T-helper 1 cell treated with Interleukin-12 subunit alpha and Interleukin-12 subunit beta and Interleukin-4 antibody, amounts not matched to agents 30 μg/mL and 1 μg/mL, for 36 hours (primary cell): ENCODE results near the gene SFXN3.

ENCODE experiments used
- H3K27ac Mint-ChIP-seq: one replicate; pipeline ENCODE4 v1.8.0; 2021; ENCODE audit warnings: mild to moderate bottlenecking, mixed read lengths
- H3K27me3 Mint-ChIP-seq: one replicate; pipeline ENCODE4 v1.8.0; 2021; ENCODE audit warnings: low read depth, mixed read lengths
- H3K36me3 Mint-ChIP-seq: one replicate; pipeline ENCODE4 v1.8.0; 2021; ENCODE audit warnings: low read depth, mixed read lengths
- H3K4me1 Mint-ChIP-seq: one replicate; pipeline ENCODE4 v1.8.0; 2021; ENCODE audit warnings: low read depth, mixed read lengths
- H3K4me3 Mint-ChIP-seq: one replicate; pipeline ENCODE4 v1.8.0; 2021; ENCODE audit warnings: mild to moderate bottlenecking, moderate library complexity, mixed read lengths
- H3K9me3 Mint-ChIP-seq: one replicate; pipeline ENCODE4 v1.8.0; 2021; ENCODE audit warnings: mixed read lengths

The SFXN3 gene

GRCh38 chr10:101031128-101031795, at the start of gene SFXN3, which contains the start of gene PDZD7:
TSS of gene SFXN3 (plus strand) at chr10:101031234. CDS start at chr10:101034695, 3,461 bp downstream.
TSS of gene PDZD7 (minus strand) at chr10:101031129. CDS start at chr10:101030219, 910 bp downstream.
- Mint-ChIP-seq H3K4me1 (peaks cover 17% of the 10 kb centered on the region), H3K4me3 (peak within 1 kb of the TSS; percentile 87), H3K27ac (peak within 1 kb of the TSS; percentile 88), H3K9me3 (no peaks in the 10 kb centered on the region), H3K36me3 (peaks cover 14% of the 10 kb centered on the region), H3K27me3 (peaks cover 17% of the 10 kb centered on the region)

DNA sequence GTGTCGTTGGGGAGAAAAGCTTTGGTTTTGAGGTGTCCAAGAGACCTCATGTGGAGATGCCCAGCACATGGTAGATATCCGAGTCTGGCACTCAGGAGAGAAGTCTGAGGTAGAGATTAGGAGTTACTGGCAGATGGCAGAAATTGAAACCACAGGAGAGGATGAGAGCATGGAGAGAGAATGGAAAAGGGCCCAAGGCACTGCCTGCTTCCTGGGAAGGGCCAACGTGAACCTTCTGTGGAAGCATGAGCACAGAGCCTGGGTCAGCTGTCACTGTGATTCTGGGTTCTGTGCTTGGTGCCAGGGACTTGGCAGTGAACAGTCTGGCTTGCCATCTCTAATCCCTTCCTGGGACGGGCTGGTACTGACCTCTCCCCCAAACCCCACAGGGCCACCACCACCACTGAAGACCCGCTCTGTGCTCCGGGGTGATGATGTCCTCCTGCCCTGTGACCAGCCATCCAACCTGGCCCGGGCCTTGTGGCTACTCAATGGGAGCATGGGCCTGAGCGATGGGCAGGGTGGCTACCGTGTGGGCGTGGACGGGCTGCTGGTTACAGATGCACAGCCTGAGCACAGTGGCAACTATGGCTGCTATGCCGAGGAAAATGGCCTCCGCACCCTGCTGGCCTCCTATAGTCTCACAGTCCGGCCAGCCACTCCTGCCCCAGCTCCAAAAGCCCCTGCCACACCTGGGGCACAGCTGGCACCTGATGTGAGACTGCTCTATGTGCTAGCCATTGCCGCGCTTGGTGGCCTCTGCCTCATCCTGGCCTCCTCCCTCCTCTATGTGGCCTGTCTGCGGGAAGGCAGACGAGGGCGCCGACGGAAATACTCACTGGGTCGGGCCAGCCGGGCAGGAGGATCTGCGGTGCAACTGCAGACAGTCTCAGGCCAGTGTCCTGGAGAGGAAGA, 47.9 kb upstream of the SFXN3 start:
- Mint-ChIP-seq H3K27me3 (no peaks in the 10 kb centered on the region), H3K4me3 (no peak overlapping the region), H3K9me3 (no peaks in the 10 kb centered on the region), H3K4me1 (peaks cover 14% of the 10 kb centered on the region), H3K36me3 (peaks cover 13% of the 10 kb centered on the region), H3K27ac (no peak overlapping the region)

GRCh38 chr10:100983868-100984671, 47.0 kb upstream of the SFXN3 start:
- H3K27me3 Mint-ChIP-seq, result no peaks in the 10 kb centered on the region
- no peaks in the 10 kb centered on the region for H3K9me3 Mint-ChIP-seq
- H3K4me3 Mint-ChIP-seq, result no peak overlapping the region
- peaks cover 13% of the 10 kb centered on the region for H3K36me3 Mint-ChIP-seq
- H3K4me1 Mint-ChIP-seq, result peaks cover 14% of the 10 kb centered on the region
- H3K27ac Mint-ChIP-seq, result no peak overlapping the region

DNA sequence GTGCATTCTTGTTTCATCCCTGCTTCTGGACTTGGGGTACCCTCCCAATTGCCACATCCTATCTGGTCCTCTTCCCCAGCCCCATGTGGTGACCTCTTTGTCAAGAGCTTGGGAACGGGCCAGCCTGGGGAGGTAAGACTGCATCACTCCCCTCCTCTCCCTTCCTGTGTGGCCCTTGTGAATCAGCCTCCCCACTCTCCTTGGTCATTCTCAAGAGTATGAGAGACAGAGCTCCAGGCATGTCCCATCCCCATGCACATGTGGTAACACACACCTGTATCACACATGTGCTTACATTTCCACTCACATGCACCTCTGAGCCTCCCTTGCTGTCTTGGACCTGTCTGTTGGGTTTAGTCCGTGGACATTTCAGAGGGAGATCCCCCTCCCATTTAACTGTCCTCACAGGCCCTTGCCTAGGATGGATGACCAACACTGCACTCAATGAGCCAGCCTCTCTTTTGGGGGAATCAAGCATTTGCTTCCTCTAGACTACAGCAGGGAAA, 46.3 kb upstream of the SFXN3 start:
- Mint-ChIP-seq H3K36me3 (peaks cover 13% of the 10 kb centered on the region), H3K27ac (no peak overlapping the region), H3K4me1 (peaks cover 18% of the 10 kb centered on the region), H3K27me3 (no peaks in the 10 kb centered on the region), H3K9me3 (no peaks in the 10 kb centered on the region), H3K4me3 (no peak overlapping the region)

GRCh38 chr10:100985336-100985735, 45.7 kb upstream of the SFXN3 start:
- Mint-ChIP-seq H3K27ac (no peak overlapping the region), H3K4me3 (no peak overlapping the region), H3K9me3 (no peaks in the 10 kb centered on the region), H3K4me1 (peaks cover 18% of the 10 kb centered on the region), H3K27me3 (no peaks in the 10 kb centered on the region), H3K36me3 (peaks cover 14% of the 10 kb centered on the region)

- Mint-ChIP-seq H3K4me3 (peak overlapping the region; percentile 98), H3K36me3 (peaks cover 21% of the 10 kb centered on the region), H3K4me1 (peaks cover 18% of the 10 kb centered on the region), H3K9me3 (no peaks in the 10 kb centered on the region), H3K27ac (peak overlapping the region; percentile 15), H3K27me3 (no peaks in the 10 kb centered on the region)
Observed at GRCh38 chr10:100986623-100986951, 44.4 kb upstream of the SFXN3 start.

DNA sequence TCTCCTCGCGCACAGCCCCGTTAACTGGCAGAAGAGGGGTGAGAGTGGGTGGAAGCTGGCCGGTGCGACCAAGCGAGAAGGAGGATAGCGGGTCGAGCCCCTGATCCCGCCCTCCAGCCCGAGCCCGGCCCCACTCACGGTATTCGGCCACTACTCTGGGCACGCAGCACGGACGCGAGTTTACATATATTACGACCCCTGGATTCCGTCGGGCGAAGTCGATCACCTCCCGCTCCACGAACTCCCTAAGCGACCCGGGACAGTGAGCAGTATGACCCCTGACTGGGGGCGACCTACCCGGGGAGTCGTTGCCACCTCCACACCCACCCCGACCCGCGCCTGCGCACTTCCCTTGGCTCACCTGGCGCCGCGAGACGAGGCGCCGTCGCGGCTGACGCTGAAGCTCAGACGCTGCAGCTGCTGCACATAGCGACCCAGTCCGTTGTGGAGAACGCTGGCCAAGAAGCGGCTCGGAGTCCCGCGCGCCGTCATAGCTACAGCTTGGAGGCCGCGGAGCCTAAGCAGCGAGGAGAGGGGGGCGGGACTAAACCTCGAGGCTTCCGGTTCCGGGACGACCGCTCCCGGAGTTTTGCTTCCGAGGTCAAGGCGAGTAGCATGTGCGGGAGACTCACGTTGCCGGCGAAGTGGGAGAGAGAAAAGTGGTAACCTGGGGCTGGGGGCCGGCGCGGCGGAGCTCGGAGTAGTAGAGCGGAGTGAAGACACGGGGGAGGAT, 43.9 kb upstream of the SFXN3 start, which contains the start of the genes MRPL43 and TWNK:
TSS of gene MRPL43 (minus strand) at position 546 of the 733 bp plus-strand sequence. CDS start at position 492, 54 bp downstream.
TSS of gene TWNK (plus strand) at position 592 of the 733 bp plus-strand sequence. CDS start 668 bp downstream, outside the sequence.
- H3K9me3 Mint-ChIP-seq, result no peaks in the 10 kb centered on the region
- H3K27me3 Mint-ChIP-seq, result no peaks in the 10 kb centered on the region
- H3K27ac Mint-ChIP-seq, result peak within 1 kb of the TSS; percentile 86
- peaks cover 18% of the 10 kb centered on the region for H3K4me1 Mint-ChIP-seq
- H3K36me3 Mint-ChIP-seq, result peaks cover 21% of the 10 kb centered on the region
- H3K4me3 Mint-ChIP-seq, result peak within 1 kb of the TSS; percentile 98

- Mint-ChIP-seq H3K4me1 (peaks cover 18% of the 10 kb centered on the region), H3K27me3 (no peaks in the 10 kb centered on the region), H3K9me3 (no peaks in the 10 kb centered on the region), H3K4me3 (peak overlapping the region; percentile 98), H3K27ac (peak overlapping the region; percentile 86), H3K36me3 (peaks cover 21% of the 10 kb centered on the region)
Observed at GRCh38 chr10:100987685-100988049, 43.4 kb upstream of the SFXN3 start.

- Mint-ChIP-seq H3K27me3 (no peaks in the 10 kb centered on the region), H3K4me1 (peaks cover 18% of the 10 kb centered on the region), H3K27ac (no peak overlapping the region), H3K36me3 (peaks cover 25% of the 10 kb centered on the region), H3K9me3 (no peaks in the 10 kb centered on the region), H3K4me3 (peak overlapping the region; percentile 98)
Observed at GRCh38 chr10:100988166-100988565, 42.9 kb upstream of the SFXN3 start.

- H3K4me1 Mint-ChIP-seq, result peaks cover 18% of the 10 kb centered on the region
- peak overlapping the region; percentile 25 for H3K4me3 Mint-ChIP-seq
Observed at GRCh38 chr10:100989088-100989487, 41.9 kb upstream of the SFXN3 start.

DNA sequence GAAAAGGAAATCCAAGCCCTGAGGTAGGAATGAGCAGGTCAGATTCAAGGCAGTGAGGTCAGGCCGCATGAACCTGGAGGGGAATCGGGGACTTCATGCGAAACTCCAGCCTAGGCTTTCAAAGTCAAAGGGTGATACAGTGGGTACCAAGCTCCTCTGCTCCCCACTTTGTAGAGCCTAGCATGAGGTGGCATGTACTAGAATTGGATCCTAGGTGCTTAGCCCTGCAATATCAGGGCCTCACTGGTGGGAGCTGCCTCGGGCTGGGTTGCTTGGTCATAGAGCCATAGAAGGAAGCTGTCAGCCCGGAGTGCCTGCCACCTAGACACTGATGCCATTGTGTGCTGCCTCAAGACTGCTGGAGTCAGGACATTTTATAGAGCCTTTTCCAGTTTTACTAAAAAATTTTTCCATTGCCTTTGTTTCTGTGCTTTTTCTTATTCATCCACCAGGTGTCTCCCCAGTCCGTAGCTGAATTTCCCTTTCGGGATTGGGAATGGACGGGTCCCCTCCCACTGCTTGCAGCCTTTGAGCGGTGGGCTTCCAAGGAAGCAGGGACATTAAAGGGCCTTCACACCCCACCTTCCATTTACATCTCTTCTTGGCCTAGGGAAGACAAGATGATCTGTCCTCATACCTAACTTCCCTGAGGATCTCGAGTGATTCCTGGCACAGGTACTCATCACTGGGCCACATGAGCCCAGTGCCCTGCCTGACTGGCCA, 36.9 kb upstream of the SFXN3 start:
- Mint-ChIP-seq H3K27ac (no peak overlapping the region), H3K36me3 (peaks cover 22% of the 10 kb centered on the region), H3K9me3 (no peaks in the 10 kb centered on the region), H3K4me1 (peaks cover 18% of the 10 kb centered on the region), H3K27me3 (no peaks in the 10 kb centered on the region), H3K4me3 (no peak overlapping the region)

More at GRCh38 chr10:100989088-100989487, 41.9 kb upstream of the SFXN3 start:
- peaks cover 28% of the 10 kb centered on the region for H3K36me3 Mint-ChIP-seq
- no peak overlapping the region for H3K27ac Mint-ChIP-seq
- H3K27me3 Mint-ChIP-seq, result no peaks in the 10 kb centered on the region
- H3K9me3 Mint-ChIP-seq, result no peaks in the 10 kb centered on the region

GRCh38 chr10:100995181-100995580, 35.9 kb upstream of the SFXN3 start:
- Mint-ChIP-seq H3K27ac (no peak overlapping the region), H3K4me1 (peaks cover 15% of the 10 kb centered on the region), H3K27me3 (no peaks in the 10 kb centered on the region), H3K36me3 (peaks cover 22% of the 10 kb centered on the region), H3K4me3 (no peak overlapping the region), H3K9me3 (no peaks in the 10 kb centered on the region)
